Esophagus squamous epithelium (tissue), 4 donors: Measurements from ENCODE around the gene GORASP1.

Experiments used
- POLR2A ChIP-seq, 4 donors: fragments of 450-650 bp; IDR thresholded peaks; one replicate each; pipeline ENCODE4 v1.6.1; 2017; ENCODE audit warnings: antibody characterized with exemption in 4 of 4, mild to moderate bottlenecking in 4 of 4, moderate library complexity in 3 of 4
- TF ChIP-seq, protein P1 (sequence below), 6 experiments: fragments of 450-650 bp in 4 of 6; fragments of 200-600 bp in 2 of 6; sonication (generic) in 2 of 6; IDR thresholded peaks; one replicate each; pipeline ENCODE4 v1.5.1; 2016 to 2019; ENCODE audit warnings: antibody characterized with exemption in 6 of 6, mild to moderate bottlenecking in 4 of 6, moderate library complexity in 4 of 6

DNA sequence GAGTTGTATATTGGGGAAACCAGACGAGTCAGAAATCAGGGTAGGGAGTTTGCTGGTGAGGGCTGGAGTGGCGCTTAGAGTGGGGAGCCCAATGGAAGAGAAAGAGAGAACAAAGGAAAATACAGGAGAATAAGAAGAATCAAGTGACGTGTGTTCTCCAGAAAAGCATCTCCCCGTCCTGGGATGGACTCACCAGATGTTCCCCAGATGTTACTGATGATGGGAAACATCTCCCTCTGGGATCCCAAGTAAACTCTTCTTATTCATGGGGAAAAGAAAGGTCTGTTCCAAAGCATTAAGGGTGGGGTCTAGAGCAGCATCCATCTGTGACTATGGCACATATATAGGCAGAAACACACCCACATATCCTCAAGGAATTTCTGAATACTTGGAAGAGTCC lies 49.0 kb upstream of the GORASP1 start:
- TF ChIP-seq, protein P1, sequence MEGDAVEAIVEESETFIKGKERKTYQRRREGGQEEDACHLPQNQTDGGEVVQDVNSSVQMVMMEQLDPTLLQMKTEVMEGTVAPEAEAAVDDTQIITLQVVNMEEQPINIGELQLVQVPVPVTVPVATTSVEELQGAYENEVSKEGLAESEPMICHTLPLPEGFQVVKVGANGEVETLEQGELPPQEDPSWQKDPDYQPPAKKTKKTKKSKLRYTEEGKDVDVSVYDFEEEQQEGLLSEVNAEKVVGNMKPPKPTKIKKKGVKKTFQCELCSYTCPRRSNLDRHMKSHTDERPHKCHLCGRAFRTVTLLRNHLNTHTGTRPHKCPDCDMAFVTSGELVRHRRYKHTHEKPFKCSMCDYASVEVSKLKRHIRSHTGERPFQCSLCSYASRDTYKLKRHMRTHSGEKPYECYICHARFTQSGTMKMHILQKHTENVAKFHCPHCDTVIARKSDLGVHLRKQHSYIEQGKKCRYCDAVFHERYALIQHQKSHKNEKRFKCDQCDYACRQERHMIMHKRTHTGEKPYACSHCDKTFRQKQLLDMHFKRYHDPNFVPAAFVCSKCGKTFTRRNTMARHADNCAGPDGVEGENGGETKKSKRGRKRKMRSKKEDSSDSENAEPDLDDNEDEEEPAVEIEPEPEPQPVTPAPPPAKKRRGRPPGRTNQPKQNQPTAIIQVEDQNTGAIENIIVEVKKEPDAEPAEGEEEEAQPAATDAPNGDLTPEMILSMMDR (IDR thresholded peaks at IDR 0.05), result no peak
- TF ChIP-seq POLR2A (IDR thresholded peaks at IDR 0.05), result no peak
